ENCODE measurements around the gene ERGIC1.
"Not testable (repeated sequence)": the region's sequence is repeated elsewhere in the genome, so short reads cannot be mapped to it uniquely, and the experiment has no call there.

ERGIC1 gene

DNA sequence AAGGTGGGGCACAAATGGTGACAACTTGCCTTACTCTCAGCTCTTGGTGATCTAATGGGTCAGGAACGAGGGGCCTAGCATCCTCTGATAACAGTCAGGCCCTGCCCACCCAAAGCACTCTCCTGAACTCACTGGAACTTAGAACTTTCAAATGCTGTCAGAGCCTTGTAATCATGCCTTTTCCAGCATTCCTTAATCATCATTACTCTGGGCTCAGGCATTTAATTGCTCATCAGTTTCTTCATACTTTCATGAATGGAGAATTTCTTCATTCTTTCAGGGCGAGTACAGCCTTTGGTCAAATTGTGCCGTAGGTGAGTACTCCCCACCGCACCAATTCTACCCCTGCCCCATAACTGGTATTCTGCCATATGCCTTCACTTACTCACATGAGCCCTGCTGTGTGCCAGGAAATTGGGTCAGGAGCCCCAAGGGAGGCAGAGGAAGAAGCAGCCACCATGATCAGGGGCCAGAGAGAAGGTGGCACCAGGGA, 32.8 kb upstream of the ERGIC1 start:
- DNase-seq: no peak

DNA sequence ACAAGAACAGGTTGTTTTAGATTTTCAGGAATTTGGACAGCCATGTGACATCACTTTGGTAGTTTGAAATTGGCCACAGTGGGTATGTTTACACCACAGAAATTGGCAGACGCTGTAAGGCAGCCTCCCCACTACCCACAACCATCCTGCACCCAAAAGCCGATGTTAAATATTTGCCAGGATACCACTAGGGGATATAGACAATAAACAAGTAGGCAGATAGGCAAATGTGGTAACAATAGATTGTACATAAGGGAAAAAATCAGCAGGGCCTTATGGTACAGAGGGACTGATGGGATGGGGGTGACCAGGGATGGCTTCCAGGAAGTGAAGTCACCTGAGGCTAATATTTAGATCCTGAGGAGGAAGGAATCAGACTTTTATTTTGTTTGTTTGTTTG, 31.9 kb upstream of the ERGIC1 start:
- no peak for DNase-seq

DNA sequence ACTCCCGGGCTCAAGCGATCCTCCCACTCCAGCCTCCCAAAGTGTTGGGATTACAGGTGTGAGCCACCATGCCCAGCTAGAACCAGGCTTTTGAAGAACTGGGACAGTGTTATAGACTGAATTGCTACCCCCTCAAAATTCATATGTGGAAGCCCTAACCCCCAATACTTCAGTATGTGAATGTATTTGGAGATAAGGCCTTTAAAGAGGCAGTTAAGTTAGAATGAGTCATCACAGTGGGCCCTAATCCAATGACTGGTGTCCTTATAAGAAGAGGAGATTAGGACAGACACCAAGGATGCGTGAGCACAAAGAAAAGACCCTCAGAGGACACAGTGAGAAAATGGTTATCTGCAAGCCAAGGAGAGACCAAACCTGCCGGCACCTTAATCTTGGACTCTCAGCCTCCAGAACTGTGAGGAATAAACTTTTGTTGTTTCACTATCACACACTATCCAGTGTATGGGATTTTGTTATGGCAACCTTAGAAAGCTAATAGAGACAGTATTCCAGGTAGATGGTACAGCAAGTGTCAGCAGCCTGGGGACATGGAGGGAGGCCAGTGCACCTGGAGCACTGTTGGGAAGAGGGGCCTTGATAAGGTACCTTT, 31.4 kb upstream of the ERGIC1 start:
- no peak for DNase-seq

DNA sequence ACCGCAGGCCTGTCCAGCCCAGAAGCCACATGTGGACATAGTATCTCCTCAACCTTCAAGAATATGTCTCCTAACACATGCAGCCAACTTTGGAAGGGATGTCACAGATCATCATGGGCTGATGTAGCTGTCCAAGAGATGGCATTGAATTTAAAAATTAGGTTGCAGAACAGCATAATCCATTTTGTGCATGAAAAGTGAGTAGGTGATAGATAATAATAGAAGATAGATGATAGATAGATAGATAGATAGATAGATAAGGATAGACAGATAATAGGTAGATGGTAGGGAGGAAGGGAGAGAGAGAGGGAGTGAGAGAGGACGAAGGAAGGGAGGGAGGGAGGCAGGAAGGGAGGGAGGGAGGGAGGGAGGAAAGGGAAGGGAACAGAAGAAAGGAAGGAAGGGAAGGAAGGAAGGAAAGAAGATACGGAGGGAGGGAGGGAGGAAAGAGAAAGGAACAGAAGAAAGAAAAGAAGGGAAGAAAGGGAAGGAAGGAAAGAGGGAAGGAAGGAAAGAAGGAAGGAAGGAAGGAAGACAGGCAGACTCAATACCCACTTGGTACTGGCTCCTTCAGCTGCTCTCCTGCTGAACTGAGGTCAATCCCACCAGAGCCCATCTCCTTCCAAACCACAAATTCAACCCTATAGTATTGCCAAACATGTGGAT, 28.9 kb upstream of the ERGIC1 start:
- DNase-seq: no peak

DNA sequence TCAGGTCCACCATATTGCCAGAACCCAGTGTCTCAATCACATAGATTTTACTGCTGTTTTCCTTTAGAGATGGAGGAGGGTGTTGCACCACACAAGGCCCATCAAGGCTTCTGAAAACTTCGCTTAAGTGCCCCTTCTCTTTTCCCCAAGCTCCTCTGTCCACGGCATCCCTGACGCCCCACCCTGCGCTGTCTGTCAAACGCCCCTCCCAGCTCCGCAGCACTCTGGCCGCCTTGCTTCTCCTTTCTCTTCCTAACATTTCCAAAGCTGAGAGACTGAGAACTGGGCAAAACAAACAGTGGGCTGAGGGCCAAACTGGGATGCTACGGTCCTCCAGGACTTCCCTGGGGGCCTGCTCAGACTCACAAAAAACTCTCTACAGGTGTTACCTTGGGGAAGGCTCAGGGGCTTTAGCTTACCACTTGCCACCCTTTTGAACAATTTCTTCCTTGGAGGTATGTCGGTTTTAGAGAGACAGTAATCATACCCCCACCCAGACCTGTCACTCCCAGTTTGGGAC, 28.3 kb upstream of the ERGIC1 start:
- no peak for DNase-seq

DNA sequence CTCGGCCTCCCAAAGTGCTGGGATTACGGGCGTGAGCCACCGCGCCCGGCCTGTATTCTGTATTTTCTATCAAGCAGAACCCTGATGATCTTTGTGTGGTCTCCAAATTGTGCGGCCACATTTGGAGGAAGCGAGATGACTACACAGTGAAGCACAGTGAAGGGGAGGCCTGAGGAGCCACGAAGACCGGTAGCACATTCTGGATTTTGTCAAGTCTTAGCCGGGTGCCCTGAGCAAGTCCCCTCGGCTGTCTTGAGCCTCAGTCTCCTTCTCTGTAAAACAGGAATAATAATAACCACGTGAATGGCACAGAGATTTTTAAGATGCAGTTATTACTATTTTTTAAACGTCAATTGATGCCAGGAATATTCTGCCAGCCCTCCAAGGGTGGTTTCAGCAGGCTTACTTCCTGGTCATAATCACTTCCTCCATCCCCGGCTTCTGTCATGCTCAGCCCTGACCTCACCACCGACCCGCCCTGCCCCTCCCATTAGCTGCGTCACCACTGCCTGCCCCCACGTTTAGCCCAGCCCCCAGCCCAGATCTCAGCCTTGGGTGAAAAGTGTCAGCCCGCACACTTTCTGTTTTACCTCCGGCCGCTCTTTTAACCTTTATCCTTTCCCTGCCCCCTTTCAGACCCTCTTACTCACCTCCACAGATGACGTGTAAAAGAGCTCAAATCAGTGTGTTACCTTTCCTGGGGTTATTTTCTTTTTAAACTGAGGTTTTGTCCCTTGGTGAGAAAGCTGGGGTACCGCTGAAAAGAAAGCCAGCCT, 27.0 kb upstream of the ERGIC1 start:
- no peak for DNase-seq

DNA sequence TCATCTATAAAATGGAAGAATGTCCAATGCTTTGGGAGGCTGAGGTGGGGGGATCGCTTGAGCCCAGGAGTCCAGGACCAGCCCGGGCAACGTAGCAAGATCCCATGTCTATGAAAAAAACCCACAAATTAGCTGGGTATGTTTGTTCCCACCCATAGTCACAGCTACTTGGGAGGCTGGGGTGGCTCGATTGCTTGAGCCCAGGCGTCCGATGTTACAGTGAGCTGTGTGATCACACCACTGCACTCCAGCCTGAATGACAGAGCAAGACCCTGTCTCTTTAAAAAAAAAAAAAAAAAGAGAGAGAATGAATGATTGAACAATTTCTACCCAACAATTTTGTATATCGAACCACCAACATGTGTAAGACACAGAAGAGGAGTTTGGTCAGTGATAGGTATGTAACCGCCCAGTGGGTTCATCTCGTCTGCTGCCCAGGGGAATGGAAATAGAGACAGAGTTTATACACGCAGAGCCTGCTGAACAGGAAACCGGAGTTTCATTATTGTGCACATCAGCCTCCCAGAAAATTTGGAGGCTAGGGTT, 26.2 kb upstream of the ERGIC1 start:
- DNase-seq: no peak

DNA sequence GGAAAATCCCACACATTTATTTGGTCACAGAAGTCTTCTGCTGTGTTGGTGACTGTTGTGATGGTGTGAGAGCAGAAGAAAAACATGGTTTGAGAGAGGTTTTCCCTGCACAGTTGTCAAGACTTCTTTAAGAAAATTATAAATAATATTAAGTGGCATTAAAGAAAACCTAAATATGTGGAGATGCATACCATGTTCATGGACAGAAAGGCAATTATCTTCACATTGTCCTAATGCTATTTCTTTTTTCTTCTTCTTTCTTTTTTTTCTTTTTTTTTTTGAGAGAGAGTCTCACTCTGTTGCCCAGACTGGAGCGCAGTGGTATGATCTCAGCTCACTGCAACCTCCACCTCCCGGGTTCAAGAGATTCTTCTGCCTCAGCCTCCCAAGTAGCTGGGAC, 24.3 kb upstream of the ERGIC1 start:
- no peak for DNase-seq

DNA sequence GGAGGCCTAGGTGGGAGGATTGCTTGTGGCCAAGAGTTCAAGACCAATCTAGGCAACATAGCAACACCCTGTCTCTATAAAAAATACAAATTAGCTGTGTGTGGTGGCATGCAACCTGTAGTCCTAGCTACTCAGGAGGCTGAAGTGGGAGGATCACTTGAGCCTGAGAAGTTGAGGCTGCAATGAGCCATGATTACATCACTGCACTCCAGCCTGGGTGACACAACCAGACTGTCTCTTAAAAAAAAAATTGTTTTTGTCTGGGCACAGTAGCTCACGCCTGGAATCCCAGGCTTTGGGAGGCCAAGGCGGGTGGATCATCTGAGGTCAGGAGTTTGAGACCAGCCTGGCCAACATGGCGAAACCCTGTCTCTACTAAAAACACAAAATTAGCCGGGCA, 23.1 kb upstream of the ERGIC1 start:
- not testable (repeated sequence) for DNase-seq

DNA sequence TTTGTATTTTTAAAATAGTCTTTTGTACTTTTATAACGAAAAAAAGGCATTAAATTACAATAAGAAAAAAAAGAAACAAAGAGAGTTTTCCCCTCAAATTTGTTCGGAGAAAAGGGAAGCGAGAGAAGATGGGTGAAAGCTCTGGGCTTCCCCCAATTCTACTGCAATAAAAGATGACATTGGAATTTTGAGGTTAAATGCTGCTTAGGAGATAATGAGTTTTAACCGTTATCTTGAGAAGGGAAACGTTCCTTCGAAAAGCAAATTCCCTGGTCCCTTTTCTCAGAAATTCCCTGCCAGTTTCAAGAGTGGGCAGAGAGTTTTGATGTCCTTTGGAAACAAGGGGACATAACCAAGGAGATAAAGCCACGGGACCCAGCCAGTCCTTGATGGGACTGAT, 18.4 kb upstream of the ERGIC1 start:
- DNase-seq: no peak

DNA sequence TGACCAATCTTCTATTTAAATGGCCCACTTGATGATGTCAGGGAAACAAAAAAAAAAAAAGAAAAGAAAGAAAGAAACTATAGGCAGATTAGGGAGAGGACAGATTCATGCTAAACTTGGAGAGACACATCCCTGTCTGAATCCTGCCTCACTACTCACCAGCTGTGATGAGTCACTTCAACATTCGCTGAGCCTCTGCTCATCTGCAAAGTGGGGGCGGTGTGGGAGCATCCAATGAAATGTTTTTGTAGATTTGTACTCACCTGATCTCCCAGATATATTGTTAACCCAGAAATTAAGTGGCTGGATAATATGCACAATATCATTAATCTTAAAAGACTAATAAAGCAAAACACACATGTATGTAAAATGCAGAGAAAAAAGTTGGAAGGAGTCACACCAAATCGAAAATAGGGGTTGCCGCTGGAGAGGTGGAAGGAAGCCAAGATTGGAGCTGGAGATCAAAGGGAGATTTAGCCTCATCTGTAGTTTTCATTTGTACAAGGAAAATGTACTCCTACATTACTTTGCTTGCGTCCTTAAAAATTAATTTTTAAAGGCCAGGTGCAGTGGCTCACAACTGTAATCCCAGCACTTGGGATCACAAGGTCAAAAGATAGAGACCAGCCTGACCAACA, 17.0 kb upstream of the ERGIC1 start:
- DNase-seq: no peak

DNA sequence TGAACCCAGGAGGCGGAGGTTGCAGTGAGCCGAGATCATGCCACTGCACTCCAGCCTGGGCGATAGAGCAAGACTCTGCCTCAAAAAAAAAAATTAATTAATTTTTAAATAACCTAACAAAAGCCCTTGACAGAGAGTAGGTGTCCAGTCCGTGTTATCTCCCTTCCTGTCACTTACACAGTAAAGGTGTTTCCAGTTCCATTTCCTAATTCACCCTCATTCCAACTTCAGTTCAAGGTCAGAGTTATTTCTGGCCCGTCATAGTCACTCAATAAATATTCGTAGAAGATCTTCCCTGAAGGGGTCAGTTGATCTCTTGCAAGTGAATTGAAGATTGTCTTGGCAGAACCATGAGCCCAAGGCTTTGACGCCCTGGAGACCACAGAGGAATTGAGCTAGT, 16.4 kb upstream of the ERGIC1 start:
- DNase-seq: no peak

DNA sequence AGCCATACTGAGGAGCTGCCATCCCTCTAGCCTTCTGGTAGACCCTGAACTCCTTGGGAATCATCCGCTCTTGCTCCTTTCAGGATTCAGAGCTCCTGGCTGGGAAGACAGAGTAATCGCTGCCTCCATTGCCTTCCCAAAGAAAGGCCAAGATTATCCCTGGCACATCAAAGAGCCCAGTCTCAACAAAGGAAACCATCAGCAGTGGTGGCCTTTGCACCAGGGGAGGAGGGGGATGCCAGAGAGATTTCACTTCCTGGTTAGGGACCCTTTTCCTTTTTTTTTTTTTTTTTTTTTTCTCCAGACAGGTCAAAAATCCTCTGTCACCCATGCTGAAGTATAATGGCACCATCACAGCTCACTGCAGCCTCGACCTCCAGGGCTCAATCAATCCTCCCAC, 16.0 kb upstream of the ERGIC1 start:
- DNase-seq: no peak

DNA sequence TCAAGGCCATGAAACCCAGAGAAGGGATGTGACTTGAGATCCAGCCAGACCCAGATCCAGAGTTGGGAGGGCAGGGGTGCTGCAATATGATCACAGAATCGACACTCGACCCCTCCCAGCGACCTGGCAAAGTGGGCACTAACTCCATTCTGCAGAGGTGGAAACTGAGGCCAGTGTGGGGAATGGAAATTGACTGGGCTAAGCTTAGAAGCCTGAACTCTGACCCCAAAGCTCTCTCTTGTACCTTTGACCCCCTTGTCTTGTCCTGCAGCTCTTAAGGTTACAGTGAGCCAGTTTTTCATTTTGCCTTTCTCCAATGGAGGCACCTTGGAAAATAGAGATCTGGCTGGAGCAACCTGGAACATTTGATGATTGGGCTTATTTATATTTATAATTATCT, 14.5 kb upstream of the ERGIC1 start:
- no peak for DNase-seq

DNA sequence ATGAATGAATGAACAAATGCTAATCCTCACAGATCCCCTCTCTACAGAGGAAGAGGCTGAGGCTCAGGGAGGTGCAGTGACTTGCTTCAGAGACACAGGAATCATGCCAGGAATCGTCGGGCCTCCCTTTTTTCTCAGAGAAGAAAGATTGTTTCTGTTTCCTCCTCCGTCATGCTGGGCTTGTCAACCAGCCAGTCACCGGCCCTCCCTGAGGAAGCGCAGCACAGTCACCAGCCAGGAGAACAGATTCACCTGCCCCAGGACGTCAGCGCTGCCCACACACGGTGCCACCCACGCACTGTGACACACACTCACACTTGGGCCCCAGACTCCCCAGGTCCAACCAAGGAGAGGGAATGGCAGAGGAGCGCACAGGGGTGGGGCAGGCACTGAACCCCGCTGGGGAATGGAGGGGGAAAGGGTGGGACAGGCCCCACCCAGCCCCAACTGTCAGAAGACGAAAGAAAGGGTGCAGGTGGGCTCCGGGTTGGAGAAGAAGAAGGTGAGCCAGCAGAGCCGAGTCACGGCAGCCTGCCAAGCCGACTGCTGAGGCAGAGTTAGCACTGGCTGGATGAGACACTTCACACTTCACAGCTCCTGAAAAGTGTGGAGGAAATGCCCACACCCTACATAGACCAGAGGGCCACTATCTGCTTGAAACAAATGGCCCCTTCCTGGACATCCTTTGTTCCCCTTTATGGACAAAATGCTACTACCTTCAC, 13.8 kb upstream of the ERGIC1 start:
- DNase-seq: no peak

DNA sequence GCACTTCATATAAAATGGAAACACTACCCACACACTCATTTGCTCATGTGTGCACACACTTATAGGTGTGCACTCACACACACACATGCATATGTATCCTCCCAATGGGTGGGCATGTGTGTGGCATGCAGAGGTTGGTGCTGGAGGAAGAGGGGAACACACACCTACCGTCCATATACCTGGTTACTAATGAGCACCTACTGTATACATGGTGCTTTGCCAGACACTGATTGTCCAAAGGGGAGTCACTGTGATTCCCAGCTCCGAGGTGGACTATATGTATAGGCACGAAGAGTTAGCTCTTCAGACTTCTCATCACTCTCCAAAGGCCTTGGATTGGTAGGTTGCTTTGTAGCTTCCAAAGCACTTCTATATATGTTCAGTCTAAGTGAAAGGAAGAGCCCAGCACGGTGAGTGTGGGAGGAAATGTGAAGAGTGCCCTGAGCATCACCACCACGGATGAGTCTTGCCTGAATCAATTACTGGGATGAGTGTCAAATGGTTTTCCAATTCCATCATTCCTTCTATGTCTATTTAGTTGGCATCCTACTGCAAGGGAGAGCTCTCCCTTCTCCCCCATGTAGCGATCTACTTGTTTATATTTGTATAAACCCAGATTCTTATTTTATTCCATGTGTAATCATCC, 12.6 kb upstream of the ERGIC1 start:
- no peak for DNase-seq

DNA sequence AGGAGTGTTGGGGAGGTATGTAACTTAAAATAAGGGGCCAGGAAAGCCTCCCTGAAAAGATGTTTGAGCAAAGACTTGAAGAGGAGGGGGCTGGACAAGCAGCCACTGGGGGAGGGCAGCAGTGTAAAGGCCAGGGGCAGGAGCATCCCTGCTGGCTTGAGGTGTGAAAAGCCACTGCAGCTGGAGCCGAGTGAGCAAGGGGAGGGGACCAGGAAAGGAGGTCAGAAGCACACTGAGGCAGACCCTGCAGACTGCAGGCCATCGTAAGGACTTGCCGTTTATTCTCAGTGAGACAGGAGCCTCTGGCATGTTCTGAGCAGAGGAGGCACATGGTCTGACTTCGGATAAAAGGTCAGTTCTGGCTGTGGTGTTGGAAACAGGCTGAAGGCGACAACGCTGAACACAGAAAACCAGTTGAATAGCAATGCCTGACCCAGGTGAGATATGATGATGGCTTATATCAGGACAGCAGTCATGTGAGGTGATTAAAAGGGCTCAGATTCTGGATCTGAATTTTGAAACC, 10.2 kb upstream of the ERGIC1 start:
- no peak for DNase-seq

DNA sequence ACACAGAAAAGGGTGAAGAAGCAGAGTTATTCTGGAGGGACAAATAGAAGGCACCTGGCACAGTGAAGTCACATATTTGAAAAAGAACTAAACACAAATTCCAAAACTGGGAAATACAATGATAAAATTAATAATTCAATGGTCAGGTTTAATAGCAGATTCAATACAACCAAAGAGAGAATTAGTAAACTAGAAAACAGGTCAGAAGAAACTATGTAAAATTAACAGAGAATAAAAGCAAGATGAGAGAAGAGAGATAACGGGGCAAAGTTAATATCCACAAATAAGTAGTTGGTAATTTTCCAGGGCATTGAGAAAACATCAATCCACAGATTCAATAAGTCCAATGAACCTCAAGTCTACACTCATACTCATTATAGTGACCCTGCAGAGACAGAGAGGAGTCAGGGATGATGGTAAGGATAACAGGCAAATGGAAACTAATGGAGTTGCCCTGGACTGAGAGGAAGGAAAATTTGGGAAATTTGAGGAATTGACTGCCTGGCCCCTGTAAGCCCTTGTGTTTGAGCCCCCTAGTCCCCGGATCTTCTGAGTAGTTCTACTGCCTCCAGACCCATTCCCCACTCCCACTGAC, 8.3 kb upstream of the ERGIC1 start:
- no peak for DNase-seq

DNA sequence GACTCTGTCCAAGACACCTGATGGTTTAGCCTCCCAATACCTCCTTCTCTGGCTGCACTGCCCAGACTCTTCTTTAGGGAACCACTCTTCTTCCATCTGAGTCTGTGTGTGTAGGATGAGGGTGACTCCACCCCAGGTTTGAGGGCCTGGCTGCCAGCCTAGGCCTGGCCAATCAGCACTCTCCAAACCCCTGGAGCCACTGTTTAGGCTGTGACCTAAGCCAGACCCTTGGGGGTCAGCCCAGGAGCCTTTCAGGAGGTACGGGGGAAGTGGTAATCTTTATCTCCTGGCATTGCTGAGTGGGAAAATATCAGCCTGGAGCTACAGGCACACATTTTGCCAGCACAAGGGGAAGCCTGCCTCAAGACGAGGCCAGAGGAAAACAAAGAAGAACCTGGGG, 6.2 kb upstream of the ERGIC1 start:
- DNase-seq: no peak

DNA sequence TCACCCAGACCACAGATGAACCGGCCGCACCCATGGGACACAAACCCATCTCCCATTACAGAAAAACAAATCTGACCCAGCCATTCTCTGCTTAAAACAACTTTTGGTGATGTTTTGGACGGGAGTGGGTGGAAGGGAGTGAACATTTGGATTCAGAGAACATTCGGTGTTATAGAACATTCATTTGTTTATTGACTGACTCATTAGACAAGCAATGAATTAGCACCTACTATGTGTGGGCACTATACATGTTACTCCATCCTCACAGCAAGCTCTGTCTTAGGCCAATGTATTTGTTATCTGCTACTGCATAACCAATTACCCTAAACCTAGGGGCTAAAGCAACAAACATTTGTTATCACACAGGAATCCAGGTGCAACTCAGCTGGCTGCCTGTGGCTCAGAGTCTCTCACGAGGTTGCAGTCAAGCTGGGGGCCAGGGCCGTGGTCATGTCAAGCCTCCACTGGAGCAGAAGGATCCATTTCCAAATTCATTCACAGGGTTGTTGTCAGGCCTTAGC, 5.1 kb upstream of the ERGIC1 start:
- no peak for DNase-seq

DNA sequence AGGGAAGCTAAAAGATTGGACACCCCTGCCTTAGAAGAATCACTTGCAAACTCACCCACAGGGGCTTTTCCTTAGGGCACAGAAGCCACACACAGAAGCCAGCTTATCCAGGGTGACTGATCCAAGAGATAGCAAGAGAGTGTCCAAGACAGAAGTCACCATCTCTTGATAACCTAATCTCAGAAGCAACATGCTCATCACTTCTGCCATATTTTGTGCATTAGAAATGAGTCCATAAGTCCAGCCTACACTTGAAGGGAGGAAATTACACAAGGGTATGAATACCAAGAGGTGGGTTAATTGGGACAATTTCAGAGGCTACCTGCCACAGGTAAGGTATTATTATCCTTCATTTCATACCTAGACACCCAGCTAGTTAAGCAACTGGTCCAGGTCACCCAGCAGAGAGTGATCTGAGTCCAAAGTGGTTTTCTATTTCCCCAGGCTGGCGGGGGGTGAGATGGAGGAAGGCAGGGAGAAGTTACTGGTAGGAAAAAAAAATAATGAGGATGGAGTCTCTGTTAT, 3.7 kb upstream of the ERGIC1 start:
- DNase-seq: no peak
